SU-DHL-6 (cell line): ENCODE results near the gene RXRB.

ENCODE experiments used
- EZH2phosphoT487 ChIP-seq: fragments of 200-600 bp; sonication (generic), shearing (Covaris generic); conservative IDR thresholded peaks from 2 replicates; pipeline ENCODE4 v1.6.1; 2018; ENCODE audit warnings: mild to moderate bottlenecking, antibody characterized with exemption, low read length, moderate library complexity, mixed read lengths
- TF ChIP-seq, protein P1 (sequence below): fragments of 200-600 bp; sonication (generic); IDR thresholded peaks from one replicate; pipeline ENCODE4 v1.5.1; 2017; ENCODE audit warnings: antibody characterized with exemption, mild to moderate bottlenecking, low read length, moderate library complexity; ENCODE audit not compliant: insufficient read depth, poor library complexity, severe bottlenecking

DNA sequence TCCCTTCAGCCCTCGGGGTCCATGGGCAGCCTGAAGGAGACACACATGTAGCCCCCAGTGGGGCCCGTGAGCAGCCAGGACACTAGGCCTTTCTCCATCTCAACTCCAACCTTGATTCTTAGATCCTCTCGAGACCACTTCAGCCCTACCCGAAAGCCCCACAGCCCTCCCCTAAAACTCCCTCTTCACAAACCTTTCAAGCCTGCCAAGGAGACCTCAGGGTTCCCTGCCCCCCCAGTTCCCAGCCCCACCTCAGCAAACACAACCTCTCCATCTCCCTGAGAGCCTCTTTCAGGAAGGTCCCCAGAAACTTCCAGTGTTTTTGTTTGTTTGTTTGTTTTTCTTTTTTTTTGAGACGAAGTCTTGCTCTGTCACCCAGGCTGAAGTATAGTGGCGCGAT lies 19.3 kb downstream of the RXRB start:
- TF ChIP-seq, protein P1, sequence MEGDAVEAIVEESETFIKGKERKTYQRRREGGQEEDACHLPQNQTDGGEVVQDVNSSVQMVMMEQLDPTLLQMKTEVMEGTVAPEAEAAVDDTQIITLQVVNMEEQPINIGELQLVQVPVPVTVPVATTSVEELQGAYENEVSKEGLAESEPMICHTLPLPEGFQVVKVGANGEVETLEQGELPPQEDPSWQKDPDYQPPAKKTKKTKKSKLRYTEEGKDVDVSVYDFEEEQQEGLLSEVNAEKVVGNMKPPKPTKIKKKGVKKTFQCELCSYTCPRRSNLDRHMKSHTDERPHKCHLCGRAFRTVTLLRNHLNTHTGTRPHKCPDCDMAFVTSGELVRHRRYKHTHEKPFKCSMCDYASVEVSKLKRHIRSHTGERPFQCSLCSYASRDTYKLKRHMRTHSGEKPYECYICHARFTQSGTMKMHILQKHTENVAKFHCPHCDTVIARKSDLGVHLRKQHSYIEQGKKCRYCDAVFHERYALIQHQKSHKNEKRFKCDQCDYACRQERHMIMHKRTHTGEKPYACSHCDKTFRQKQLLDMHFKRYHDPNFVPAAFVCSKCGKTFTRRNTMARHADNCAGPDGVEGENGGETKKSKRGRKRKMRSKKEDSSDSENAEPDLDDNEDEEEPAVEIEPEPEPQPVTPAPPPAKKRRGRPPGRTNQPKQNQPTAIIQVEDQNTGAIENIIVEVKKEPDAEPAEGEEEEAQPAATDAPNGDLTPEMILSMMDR, result no peak
- no peak for TF ChIP-seq EZH2phosphoT487
